SK-N-SH treated with all-trans-retinoic acid at 6 μM for 48 hours (cell line): Measurements from ENCODE around the gene TOMM40L.

Experiments used
- TCF4 ChIP-seq: fragments of 250-450 bp; sonication (Bioruptor Pico); IDR thresholded peaks from 2 replicates; pipeline ENCODE4 v1.8.0; 2021; ENCODE audit warnings: mild to moderate bottlenecking, moderate library complexity, borderline replicate concordance
- ZFP3 ChIP-seq: fragments of 250-450 bp; sonication (Bioruptor Pico); IDR thresholded peaks from 2 replicates; pipeline ENCODE4 v1.5.0; 2020; ENCODE audit warnings: mild to moderate bottlenecking, moderate library complexity
- TF ChIP-seq, protein P1 (sequence below): fragments of 250-450 bp; sonication (Bioruptor Pico); IDR thresholded peaks from 2 replicates; pipeline ENCODE4 v1.8.0; 2021; ENCODE audit warnings: low read depth, mild to moderate bottlenecking, moderate library complexity, borderline replicate concordance

DNA sequence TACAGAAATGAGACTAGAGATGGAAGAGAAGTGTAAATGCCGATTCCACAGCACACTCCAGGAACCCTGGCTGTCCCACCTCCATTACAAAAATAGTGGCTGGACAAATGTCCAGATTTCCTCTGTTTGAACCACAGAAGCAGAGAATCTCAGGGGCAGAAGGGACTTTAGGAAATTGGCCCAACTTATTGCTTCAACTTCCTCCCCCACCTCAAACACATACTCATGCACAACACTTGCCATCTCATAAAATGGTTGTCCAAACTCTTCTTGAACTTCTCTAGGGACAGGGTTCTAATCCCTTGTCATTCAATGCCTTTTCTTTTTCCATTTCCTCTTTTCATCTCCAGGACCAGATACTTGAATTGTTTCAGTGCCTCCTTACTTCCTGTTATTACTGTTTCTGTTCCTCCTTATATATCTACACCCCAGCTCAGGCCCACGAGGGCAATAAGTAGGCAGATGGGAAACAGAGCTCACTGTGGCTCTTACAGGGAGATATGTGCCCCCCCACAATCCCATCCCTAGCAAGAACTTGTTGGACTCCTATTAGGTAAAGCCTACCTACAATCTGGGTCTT, 40.0 kb upstream of the TOMM40L start:
- TF ChIP-seq, protein P1, sequence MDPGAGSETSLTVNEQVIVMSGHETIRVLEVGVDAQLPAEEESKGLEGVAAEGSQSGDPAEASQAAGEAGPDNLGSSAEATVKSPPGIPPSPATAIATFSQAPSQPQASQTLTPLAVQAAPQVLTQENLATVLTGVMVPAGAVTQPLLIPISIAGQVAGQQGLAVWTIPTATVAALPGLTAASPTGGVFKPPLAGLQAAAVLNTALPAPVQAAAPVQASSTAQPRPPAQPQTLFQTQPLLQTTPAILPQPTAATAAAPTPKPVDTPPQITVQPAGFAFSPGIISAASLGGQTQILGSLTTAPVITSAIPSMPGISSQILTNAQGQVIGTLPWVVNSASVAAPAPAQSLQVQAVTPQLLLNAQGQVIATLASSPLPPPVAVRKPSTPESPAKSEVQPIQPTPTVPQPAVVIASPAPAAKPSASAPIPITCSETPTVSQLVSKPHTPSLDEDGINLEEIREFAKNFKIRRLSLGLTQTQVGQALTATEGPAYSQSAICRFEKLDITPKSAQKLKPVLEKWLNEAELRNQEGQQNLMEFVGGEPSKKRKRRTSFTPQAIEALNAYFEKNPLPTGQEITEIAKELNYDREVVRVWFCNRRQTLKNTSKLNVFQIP (CRISPR knock-in tag) = no peak
- TF ChIP-seq ZFP3 (no peak), TCF4 (CRISPR knock-in tag) (no peak)
